ENCODE results near the gene STAT2. TPM values are rescaled to one million over a fixed set of nuclear protein-coding genes. Genes with fewer than 3 reads are reported as not detected.
A peak's percentile ranks its signal among the peaks of the same experiment; 100 is the strongest.

Gene STAT2
- total RNA-seq, 1 donor from 2014 or later, result 74.7 TPM

- H3K9me3 Mint-ChIP-seq (ENCODE audit: unreplicated experiment), result no peaks in the 10 kb centered on the region
- TF ChIP-seq, protein P1, sequence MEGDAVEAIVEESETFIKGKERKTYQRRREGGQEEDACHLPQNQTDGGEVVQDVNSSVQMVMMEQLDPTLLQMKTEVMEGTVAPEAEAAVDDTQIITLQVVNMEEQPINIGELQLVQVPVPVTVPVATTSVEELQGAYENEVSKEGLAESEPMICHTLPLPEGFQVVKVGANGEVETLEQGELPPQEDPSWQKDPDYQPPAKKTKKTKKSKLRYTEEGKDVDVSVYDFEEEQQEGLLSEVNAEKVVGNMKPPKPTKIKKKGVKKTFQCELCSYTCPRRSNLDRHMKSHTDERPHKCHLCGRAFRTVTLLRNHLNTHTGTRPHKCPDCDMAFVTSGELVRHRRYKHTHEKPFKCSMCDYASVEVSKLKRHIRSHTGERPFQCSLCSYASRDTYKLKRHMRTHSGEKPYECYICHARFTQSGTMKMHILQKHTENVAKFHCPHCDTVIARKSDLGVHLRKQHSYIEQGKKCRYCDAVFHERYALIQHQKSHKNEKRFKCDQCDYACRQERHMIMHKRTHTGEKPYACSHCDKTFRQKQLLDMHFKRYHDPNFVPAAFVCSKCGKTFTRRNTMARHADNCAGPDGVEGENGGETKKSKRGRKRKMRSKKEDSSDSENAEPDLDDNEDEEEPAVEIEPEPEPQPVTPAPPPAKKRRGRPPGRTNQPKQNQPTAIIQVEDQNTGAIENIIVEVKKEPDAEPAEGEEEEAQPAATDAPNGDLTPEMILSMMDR (IDR thresholded peaks at IDR 0.05; ENCODE audit: partially characterized antibody, unreplicated experiment), result no peak
- no peaks in the 10 kb centered on the region for H3K36me3 Mint-ChIP-seq (ENCODE audit: unreplicated experiment)
- H3K4me3 Mint-ChIP-seq (ENCODE audit: unreplicated experiment), result peak overlapping the region; percentile 97
- H3K4me1 Mint-ChIP-seq (ENCODE audit: low read depth, unreplicated experiment), result peaks cover 3% of the 10 kb centered on the region
- H3K27me3 Mint-ChIP-seq (ENCODE audit: unreplicated experiment), result peaks cover 6% of the 10 kb centered on the region
- H3K27ac Mint-ChIP-seq (ENCODE audit: unreplicated experiment), result peak overlapping the region; percentile 96
- no peak for DNase-seq
Observed at GRCh38 chr12:56315249-56315621, 44.7 kb downstream of the STAT2 start.

DNA sequence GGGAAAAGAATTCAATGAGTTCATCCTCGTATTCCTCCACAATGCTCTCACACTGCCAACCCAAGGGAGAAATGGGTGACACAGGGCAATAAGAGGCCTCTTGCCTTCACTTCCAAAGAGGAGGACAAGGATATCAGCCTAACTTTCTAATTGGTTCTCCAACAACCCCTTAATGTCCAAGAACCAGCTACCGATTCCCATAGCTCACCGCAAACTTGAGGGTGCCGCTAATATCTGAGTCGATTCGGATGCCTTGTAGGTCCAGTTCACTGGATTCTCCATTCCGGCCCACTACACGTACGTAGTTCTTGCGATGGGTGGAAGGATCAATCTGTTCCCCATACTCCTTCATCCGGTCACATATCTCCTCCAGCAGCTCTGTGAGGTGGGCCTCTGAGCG is 48.9 kb downstream of the STAT2 start:
- H3K36me3 Mint-ChIP-seq (ENCODE audit: unreplicated experiment), result no peaks in the 10 kb centered on the region

DNA sequence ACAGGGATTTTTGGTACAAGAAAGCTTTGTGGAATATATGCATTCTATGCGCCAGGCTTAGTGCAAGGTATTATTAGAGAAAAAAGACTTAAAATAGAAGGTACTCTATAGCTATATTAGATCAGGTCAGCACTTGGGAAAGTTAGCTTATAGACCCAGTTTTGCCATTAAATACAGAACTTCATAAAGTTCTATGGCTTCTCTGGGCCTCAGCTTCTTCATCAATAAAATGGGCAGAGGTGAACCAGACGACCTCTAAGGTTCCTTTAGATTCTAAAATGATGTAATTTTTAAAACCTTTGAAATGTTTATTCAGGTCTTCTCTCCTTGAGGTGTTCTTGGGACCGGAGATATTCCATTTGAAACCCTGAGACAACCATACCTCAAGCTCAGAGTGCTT is 51.2 kb downstream of the STAT2 start:
- H3K4me3 Mint-ChIP-seq (ENCODE audit: unreplicated experiment), result no peak overlapping the region
- no peaks in the 10 kb centered on the region for H3K36me3 Mint-ChIP-seq (ENCODE audit: unreplicated experiment)
- H3K27ac Mint-ChIP-seq (ENCODE audit: unreplicated experiment), result no peak overlapping the region
- DNase-seq, result no peak
- no peaks in the 10 kb centered on the region for H3K27me3 Mint-ChIP-seq (ENCODE audit: unreplicated experiment)
- peaks cover 2% of the 10 kb centered on the region for H3K9me3 Mint-ChIP-seq (ENCODE audit: unreplicated experiment)
- TF ChIP-seq, protein P1 (IDR thresholded peaks at IDR 0.05; ENCODE audit: partially characterized antibody, unreplicated experiment), result no peak
- H3K4me1 Mint-ChIP-seq (ENCODE audit: low read depth, unreplicated experiment), result no peaks in the 10 kb centered on the region

More for the DNA sequence above, 48.9 kb downstream of the STAT2 start:
- H3K4me1 Mint-ChIP-seq (ENCODE audit: low read depth, unreplicated experiment), result peaks cover 3% of the 10 kb centered on the region
- peaks cover 4% of the 10 kb centered on the region for H3K27me3 Mint-ChIP-seq (ENCODE audit: unreplicated experiment)
- no peaks in the 10 kb centered on the region for H3K9me3 Mint-ChIP-seq (ENCODE audit: unreplicated experiment)
- no peak overlapping the region for H3K27ac Mint-ChIP-seq (ENCODE audit: unreplicated experiment)
- no peak for DNase-seq
- TF ChIP-seq, protein P1 (IDR thresholded peaks at IDR 0.05; ENCODE audit: partially characterized antibody, unreplicated experiment), result no peak
- no peak overlapping the region for H3K4me3 Mint-ChIP-seq (ENCODE audit: unreplicated experiment)

DNA sequence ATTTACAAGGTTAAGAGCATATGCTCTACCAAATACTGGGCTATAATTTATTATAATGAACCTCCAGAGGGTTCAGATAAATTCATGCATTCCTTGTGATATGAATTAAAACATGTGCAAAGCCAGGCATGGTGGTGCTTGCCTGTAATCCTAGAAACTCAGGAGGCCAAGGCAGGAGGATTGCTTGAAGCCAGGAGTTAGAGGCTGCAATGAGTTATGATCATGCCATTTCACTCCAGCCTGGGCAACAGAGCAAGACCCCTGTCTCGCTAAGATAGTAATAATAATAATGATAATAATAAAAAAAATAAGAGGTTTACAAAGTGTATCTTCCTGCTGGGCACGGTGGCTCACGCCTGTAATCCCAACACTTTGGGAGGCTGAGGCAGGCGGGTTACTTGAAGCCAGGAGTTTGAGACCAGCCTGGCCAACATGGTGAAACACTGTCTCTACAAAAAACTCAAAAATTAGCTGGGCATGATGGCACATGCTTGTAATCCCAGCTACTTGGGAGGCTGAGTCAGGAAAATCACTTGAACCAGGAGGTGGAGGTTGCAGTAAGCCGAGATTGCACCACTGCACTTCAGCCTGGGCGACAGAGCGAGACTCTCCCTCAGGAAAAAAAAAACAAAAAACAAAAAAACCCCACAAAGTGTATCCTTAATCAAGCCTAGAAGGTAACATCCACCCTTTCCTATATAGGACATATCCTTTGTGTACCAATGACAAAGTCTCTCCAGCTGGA is 52.5 kb downstream of the STAT2 start:
- Mint-ChIP-seq H3K4me3 (ENCODE audit: unreplicated experiment) (no peak overlapping the region), H3K9me3 (ENCODE audit: unreplicated experiment) (peaks cover 2% of the 10 kb centered on the region), H3K27me3 (ENCODE audit: unreplicated experiment) (no peaks in the 10 kb centered on the region), H3K4me1 (ENCODE audit: low read depth, unreplicated experiment) (no peaks in the 10 kb centered on the region), H3K36me3 (ENCODE audit: unreplicated experiment) (no peaks in the 10 kb centered on the region), H3K27ac (ENCODE audit: unreplicated experiment) (no peak overlapping the region)
- no peak for DNase-seq
- TF ChIP-seq, protein P1 (IDR thresholded peaks at IDR 0.05; ENCODE audit: partially characterized antibody, unreplicated experiment), result no peak

GRCh38 chr12:56304872-56305590 is 54.9 kb downstream of the STAT2 start:
- Mint-ChIP-seq H3K4me3 (ENCODE audit: unreplicated experiment) (no peak overlapping the region), H3K36me3 (ENCODE audit: unreplicated experiment) (no peaks in the 10 kb centered on the region), H3K27me3 (ENCODE audit: unreplicated experiment) (peaks cover 2% of the 10 kb centered on the region), H3K9me3 (ENCODE audit: unreplicated experiment) (peaks cover 4% of the 10 kb centered on the region), H3K27ac (ENCODE audit: unreplicated experiment) (peak overlapping the region; percentile 52), H3K4me1 (ENCODE audit: low read depth, unreplicated experiment) (peaks cover 10% of the 10 kb centered on the region)
- TF ChIP-seq, protein P1 (IDR thresholded peaks at IDR 0.05; ENCODE audit: partially characterized antibody, unreplicated experiment), result no peak
- no peak for DNase-seq
